ENCODE measurements around the gene SNX6.

GRCh38 chr14:34615507-34615906 is 14.4 kb downstream of the SNX6 start:
- TF ChIP-seq CTCF (conservative IDR thresholded peaks at IDR 0.05; ENCODE audit: low read depth, low read length) (no peak), EZH2 (IDR thresholded peaks at IDR 0.05; ENCODE audit: borderline replicate concordance, low read depth, low read length, poor library complexity, severe bottlenecking) (no peak)
